ENCODE results near the gene ARAP3. TPM values are rescaled to one million over a fixed set of nuclear protein-coding genes. Genes with fewer than 3 reads are reported as not detected.

The ARAP3 gene
- 2.6 to 4.9 TPM (median 4.5 TPM) in 5 replicates for total RNA-seq (2022; extraction: Qiagen RNA extraction)

GRCh38 chr5:141681695-141682641, at the start of gene ARAP3:
ARAP3 (minus strand) TSS chr5:141682230; CDS start chr5:141680486, 1,744 bp downstream.

GRCh38 chr5:141650851-141651727, 30.9 kb downstream of the ARAP3 start, which contains the start of gene FCHSD1:
FCHSD1 (minus strand) TSS chr5:141651418; CDS start chr5:141651368, 50 bp downstream.

GRCh38 chr5:141636413-141637122, 45.5 kb downstream of the ARAP3 start, which contains the start of the genes HDAC3 and RELL2:
HDAC3 (minus strand) TSS chr5:141636849; CDS start chr5:141636790, 59 bp downstream.
RELL2 (plus strand) TSS chr5:141636997; CDS start chr5:141638226, 1,229 bp downstream.

GRCh38 chr5:141618804-141619554, 63.1 kb downstream of the ARAP3 start, which contains the start of gene DIAPH1:
DIAPH1 (minus strand) TSS chr5:141619000; CDS start chr5:141618914, 86 bp downstream.

Other genes starting within 250 kb of the ARAP3 start
- gene PCDHGC3, start 206.3 kb downstream of the ARAP3 start, total RNA-seq (2022; extraction: Qiagen RNA extraction) = 6.1 to 7.2 TPM (median 6.6 TPM) in 5 replicates
- not detected in 5 replicates for gene PCDHGC4, start 197.2 kb downstream of the ARAP3 start, total RNA-seq (2022; extraction: Qiagen RNA extraction)
- gene PCDHGC5, start 193.1 kb downstream of the ARAP3 start, total RNA-seq (2022; extraction: Qiagen RNA extraction) = 0.03 TPM in 1 of 5 replicates, not detected in the others
- gene DIAPH1, start 63.2 kb downstream of the ARAP3 start, total RNA-seq (2022; extraction: Qiagen RNA extraction) = 92.7 to 102 TPM (median 96.0 TPM) in 5 replicates
- gene HDAC3, start 45.4 kb downstream of the ARAP3 start, total RNA-seq (2022; extraction: Qiagen RNA extraction) = 46.9 to 49.8 TPM (median 48.3 TPM) in 5 replicates
- 3.0 to 4.2 TPM (median 3.8 TPM) in 5 replicates for gene RELL2, start 45.2 kb downstream of the ARAP3 start, total RNA-seq (2022; extraction: Qiagen RNA extraction)
- 7.8 to 12.5 TPM (median 10.5 TPM) in 5 replicates for gene FCHSD1, start 30.8 kb downstream of the ARAP3 start, total RNA-seq (2022; extraction: Qiagen RNA extraction)
- gene PCDH1, start 196.2 kb upstream of the ARAP3 start, total RNA-seq (2022; extraction: Qiagen RNA extraction) = 2.1 to 4.1 TPM (median 3.4 TPM) in 5 replicates
- gene DELE1, start 241.6 kb upstream of the ARAP3 start, total RNA-seq (2022; extraction: Qiagen RNA extraction) = 37.5 to 54.1 TPM (median 53.3 TPM) in 5 replicates

Data from A549 treated with dexamethasone at 1 μM for 4 hours (cell line).